8988T (cell line): ENCODE measurements around the gene ANKRD62.
"Not testable (repeated sequence)": the region's sequence is repeated elsewhere in the genome, so short reads cannot be mapped to it uniquely, and the experiment has no call there.

Source experiments
- DNase-seq: peaks from one replicate; pipeline ENCODE4 v3.0.0; 2011

ANKRD62 gene

DNA sequence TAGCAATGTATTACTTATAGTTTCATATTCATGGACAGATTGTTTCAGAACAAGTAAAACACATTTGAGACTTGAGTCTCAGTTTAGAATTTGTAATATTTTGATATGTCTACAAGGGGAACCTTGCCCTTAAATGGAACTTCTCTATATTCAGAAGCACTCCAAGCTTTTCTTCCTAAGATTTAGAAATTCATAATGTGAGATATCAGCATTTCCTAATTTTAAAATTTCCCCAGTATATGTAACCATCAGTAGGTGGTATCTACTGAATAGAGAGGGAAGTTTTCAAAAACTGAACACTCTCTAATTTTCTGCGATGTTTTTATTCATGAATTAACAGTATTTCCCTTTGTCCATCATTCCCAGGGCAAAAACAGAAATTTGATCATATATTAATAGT is 7.6 kb downstream of the ANKRD62 start:
- DNase-seq, result no peak

DNA sequence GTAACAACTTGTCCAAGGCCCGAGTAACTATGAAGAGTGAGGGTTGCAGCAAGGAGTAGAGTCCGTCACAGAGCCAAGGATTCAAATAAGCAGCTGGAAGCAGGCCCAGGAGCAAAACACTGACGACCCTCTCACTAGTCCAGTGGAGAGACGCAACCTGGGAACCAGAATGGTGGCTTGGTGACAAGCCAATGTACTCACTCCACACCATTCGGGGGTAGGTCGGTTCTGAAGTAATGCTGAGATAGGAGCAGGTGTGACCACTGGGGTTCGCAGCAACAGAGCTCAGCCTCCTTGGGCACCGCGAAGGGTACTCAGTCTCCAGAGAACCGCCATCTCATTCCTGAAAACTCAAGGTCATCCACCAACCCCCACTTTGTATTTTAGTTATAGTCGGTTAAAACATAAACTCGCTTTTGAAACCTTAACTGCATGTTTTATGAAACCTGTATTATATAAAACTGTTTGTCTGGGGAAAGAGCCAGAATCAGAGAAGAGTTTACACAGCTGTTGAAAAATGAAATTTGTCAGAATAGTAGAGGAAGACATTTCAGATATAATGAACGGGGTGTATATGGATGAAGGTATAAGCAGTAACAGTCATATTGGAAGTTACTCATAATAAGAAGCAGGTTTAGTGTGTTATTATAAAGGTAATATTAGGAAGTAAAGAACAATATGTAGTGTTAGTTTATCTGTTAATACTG is 8.6 kb downstream of the ANKRD62 start:
- DNase-seq, result no peak

DNA sequence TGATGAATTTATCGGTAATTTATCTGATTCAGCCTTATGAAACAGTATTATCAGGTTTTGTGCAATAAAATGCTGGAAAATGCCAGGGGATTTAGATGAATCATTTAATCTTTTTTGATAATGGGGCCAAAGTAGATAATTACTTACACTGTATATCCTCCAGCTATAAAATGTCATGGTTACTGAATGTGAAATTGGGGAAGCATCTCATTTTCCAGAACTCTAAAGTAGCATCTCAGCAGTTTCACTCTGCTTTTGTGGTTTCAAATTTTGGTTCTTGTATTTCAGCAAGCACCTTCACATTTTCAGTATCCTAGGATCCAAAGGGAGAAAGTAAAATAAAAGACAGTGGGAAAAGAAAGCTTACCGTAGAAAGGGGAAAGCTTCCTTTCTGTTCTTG is 12.8 kb downstream of the ANKRD62 start:
- DNase-seq, result no peak

DNA sequence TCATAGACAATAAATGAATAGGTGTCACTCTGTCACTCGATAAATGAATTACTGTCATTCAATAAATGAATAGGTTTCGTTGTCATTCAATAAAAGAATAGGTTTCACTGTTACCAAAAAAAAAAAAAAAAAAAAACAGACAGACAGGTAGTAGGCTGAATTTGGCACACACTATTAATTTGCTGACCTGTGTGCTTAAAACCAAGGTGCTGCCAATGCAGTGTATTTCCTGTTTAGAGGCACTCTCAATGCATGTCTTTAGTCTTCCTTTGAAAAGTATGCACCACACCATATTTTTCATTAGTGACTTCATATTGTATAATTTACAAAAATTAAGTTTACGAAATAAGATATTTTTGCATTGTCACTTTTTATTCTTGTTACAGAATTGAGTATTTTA is 16.2 kb downstream of the ANKRD62 start:
- DNase-seq, result no peak

DNA sequence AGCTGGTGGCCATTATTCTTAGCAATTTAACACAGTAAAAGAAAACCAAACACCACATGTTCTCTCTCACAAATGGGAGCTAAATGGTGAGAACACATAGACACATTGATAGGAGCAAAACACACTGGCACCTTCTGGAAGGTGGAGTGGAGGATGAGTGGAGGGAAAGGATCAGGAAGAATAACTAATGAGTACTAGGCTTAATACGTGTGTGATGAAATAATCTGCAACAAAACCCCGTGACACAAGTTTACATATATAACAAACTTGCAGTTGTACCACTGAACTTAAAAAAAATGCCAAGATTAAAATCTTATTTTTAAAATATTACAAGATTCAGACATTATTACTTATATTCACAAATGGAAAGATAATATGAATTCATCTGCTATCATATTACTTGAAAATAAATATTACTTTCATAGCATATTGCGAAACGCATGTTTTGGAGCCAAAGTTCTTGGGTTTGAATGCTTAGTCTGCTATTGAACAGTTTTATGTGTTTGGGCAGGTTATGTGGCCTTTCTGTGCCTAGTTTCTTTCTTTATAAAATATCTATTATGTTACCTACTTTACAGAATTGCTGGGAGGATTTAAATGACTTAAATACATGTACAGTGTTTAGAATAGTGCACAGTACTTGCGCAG is 20.5 kb downstream of the ANKRD62 start:
- DNase-seq, result no peak

DNA sequence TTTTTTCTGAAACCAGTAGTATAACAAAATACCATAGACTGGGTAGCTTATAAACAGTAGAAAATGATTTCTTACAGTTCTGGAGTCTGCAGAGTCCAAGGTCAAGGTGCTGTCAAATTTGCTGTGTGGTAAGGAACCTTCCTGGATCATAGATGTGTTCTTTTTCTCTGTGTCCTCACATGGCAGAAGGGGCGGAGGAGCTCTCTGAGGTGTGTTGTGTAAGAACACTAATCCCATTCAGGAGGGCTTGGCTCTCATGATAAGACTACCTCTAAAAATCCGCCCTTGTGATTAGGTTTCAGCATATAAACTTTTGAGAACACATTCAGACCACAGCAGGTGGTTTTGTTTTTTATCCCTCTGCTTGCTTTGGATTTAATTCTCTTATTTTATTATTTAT is 25.7 kb downstream of the ANKRD62 start:
- DNase-seq, result no peak

DNA sequence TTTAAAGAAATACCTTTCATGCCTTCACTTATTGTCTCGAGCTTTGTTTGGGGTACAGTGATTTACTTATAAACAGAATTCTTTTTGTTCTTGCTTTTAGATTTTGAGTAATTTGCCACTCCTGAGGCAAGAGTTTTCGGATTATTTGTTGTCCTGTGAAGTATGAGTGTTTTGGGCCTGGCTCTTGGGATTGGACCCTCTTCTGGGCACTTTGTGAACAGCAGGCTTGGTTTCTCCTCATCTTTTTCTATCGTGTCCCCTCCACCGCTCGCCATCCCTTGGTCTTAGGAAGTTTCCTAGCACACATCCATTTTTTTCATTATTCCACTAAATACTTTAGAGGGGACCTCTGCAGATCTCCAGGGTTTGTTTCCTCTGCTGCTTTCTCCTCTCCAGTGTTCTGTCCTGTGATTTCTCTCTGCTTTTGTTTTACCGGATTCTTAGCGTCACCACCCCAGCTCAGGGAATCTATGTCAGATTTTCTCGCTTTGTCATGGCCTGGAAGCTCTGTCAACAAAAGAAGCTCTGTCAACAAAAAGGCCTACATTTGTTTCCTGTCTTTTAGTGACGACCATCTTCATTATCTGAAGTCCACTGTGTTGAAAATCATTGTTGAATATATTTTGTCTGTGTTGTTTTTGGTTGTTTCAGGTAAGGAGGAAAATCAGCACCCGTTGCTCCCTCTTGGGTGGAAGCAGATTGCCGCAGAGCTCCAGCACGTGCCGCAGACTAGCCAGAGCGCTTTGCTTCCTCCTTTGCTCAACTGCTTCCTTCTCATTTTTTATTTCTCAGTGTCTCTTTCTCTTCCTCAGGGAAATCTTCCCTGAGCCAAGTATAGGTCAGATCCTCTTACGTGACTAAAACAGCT is 27.8 kb downstream of the ANKRD62 start:
- no peak for DNase-seq

DNA sequence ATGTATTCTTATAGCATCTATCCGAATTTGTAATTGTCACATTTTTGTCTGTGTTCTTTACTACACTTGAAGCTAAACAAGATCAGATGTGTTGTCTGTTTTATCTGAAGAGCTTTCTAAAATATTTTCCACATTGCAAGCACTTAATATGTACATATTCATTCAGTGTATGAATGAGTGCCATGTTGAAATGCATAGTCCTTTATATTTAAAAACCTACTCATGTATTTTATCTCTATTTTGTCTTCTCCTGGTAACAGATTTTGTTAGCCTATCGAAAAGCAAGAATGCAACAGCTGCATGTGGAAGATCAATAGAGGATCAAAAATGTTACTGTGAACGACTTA is 28.4 kb downstream of the ANKRD62 start:
- DNase-seq, result not testable (repeated sequence)

DNA sequence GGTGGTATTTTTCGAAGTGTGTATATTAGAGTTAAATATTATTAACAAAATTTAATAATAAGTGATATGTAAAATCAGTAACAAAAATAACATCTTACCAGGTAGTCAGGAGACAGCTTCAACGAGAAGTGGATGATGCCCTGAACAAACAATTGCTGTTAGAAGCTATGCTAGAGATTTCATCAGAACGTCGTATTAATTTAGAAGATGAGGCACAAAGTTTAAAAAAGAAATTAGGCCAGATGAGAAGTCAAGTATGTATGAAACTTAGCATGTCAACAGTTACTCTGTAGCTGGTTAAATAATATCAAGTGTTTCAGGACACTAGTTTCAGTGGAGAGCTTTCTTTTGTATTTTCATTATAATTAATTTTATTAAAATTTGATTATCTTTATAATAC is 34.0 kb downstream of the ANKRD62 start:
- DNase-seq, result not testable (repeated sequence)

DNA sequence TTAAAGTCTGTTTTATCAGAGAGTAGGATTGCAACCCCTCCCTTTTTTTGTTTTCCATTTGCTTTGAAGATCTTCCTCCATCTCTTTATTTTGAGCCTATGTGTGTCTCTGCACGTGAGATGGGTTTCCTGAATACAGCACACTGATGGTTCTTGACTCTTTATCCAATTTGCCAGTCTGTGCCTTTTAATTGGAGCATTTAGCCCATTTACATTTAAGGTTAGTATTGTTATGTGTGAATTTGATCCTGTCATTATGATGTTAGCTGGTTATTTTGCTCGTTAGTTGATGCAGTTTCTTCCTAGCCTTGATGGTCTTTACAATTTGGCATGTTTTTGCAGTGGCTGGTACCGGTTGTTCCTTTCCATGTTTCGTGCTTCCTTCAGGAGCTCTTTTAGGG is 45.2 kb downstream of the ANKRD62 start:
- not testable (repeated sequence) for DNase-seq

DNA sequence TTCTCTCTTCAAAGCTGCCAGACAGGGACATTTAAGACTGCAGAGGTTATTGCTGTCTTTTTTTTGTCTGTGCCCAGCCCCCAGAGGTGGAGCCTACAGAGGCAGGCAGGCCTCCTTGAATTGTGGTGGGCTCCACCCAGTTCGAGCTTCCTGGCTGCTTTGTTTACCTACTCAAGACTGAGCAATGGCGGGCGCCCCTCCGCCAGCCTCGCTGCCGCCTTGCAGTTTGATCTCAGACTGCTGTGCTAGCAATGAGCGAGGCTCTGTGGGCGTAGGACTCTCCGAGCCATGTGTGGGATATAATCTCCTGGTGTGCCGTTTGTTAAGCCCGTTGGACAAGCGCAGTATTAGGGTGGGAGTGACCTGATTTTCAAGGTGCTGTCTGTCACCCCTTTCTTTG is 47.2 kb downstream of the ANKRD62 start:
- not testable (repeated sequence) for DNase-seq

DNA sequence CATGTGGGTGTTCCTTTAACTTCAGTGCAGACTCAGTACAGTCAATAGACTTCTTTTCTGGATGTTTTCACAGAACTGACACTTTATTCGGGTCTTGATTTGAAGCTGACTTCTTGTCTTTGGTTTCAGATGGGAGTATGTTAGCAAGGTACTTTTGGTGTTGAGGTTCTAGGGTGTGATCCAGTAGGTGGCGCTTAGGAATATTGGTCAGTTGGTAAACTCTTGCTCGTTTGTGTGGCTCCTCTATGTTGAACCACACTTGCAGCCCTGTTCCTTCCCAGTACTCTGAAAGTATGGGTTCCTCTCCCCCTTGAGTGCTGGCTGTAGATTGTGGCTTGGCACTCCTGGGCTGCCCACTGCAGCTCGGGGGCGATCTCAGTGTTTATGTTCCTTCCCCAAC is 48.1 kb downstream of the ANKRD62 start:
- DNase-seq, result not testable (repeated sequence)

DNA sequence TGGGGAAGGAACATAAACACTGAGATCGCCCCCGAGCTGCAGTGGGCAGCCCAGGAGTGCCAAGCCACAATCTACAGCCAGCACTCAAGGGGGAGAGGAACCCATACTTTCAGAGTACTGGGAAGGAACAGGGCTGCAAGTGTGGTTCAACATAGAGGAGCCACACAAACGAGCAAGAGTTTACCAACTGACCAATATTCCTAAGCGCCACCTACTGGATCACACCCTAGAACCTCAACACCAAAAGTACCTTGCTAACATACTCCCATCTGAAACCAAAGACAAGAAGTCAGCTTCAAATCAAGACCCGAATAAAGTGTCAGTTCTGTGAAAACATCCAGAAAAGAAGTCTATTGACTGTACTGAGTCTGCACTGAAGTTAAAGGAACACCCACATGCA is 55.8 kb downstream of the ANKRD62 start:
- DNase-seq, result not testable (repeated sequence)

DNA sequence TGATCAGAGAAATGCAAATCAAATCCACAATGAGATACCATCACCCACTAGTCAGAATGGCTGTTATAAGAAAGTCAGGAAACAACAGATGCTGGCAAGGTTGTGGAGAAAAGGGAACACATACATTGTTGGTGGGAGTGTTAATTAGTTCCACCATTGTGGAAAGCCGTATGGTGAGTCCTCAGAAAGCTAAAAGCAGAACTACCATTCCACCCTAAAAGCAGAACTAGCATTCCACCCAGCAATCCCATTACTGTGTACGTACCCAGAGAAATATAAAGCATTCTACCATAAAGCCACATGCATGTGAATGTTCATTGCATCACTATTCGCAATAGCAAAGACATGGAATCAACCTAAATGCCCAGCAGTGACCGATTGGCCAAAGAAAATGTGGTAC is 60.7 kb downstream of the ANKRD62 start:
- DNase-seq, result no peak

DNA sequence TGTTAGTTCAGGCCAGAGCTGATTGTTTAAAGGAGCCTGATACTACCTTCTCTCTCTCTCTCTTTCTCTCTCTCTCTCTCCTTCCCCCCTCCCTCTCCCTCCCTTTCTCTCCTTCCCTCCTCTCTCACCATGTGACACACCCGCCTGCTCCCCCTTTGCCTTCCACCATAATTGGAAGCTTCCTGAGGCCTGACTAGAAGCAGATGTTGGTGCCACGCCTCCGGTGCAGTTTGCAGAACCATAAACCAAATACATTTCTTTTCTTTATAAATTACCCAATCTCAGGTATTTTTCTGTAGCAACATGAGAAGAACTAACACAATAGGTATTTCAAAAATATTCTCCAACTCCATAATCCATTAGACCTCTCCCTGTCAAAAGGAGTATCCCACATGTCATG is 62.4 kb downstream of the ANKRD62 start:
- DNase-seq, result no peak

DNA sequence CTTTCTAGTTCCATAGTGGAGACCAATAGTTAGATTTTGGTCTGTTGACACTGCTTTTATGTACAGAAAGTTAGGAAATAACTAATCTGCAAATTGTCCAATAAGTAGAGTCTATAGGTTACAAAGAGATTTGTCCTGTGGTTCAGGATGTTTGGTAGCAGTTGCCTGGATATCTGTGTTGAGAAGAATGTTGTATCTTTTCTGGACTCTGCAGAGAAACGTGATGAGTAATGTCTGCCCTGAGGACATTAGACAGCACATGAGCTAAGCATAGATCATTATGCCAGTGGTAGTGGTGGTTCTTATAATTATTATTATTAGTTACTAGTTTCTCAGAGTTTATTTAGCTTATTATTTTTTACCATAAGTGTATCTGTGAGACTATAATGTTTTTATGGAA is 65.8 kb downstream of the ANKRD62 start:
- DNase-seq, result no peak

DNA sequence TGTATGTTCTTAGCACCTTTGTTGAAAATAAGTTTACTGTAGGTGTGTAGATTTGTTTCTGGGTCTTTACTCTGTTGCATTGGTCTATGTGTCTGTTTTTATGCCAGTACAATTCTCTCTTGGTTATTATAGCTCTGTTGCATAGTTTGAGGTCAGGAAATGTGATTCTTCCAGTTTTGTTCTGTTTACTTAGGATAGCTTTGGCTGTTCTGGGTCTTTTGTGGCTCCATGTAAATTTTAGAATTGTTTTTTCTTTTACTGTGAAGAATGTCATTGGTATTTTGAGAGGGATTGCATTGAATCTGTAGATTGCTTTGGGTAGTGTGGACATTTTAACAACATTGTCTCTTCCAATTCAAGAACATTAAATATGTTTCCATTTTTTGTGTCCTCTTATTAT is 69.1 kb downstream of the ANKRD62 start:
- DNase-seq, result no peak

DNA sequence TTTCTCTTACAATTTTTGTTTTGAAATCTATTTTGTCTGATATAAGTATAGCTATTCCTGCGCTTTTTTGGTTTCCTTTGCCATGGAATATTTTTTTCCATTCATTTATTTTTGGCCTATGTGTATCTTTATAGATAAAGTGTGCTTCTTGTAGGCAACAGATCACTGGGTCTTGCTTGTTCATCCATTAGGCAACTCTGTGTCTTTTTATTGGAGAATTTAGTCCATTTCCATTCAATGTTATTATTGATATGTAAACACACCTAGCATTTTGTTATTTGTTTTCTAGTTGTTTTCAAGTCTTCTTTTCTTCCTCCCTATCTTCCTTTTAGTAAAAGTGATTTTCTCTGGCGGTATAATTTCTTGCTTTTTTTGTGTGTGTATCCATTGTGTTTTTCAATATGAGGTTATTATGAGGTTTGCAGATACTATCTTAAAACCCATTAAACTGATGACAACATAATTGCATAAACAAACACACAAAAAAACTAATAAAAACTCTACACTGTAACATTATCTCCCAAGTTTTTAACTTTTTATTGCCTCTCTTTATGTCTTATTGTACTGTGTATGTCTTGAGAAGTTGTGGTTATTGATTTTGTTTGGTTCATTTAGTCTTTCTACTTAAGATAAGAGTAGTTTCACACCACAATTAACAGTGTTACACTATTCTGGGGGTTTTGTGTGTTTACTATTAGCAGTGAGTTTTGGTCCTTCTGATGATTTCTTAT is 71.6 kb downstream of the ANKRD62 start:
- DNase-seq, result no peak
